Ramos (cell line): ENCODE data around the gene DIP2A.

ENCODE experiments used
- in situ Hi-C: fragments of 300-500 bp; cut with MboI; formaldehyde crosslinking; loops from one replicate; pipeline ENCODE4 v1.14.3; 2022; ENCODE audit warnings: low sequenced_read_pairs; ENCODE audit not compliant: unreplicated experiment

The DIP2A gene

DNA sequence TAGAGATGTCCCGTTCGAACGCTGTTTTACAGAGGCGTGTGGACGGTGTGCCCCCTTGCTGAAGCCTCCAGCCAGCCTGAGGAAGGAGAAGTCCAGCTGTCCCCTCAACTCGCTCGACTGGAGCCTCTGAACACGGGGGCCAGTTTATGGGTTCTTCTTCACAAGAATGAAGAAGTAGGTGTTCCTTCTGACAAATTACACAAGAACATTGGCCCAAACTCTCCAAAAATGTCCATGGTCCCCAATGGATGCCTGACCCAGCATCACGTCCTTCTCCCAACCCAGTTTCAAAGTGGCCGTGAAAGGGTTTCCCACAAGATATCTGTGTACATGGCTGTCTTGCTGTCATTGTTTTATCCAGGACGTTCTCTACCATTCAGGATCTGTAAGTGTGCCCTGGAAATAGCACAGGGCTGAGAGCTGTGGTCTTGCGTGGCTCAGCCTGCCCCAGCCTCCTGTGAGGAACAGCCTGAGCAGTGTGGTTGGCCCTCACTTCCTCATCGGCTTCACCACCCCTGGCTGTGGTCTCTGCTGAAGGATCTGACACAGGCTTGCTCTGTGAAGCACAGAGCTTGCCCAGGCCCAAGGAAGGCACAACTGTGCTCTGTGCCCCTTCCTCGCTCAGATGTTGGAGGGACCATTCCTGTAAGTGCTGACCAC lies 147.2 kb downstream of the DIP2A start:
- in situ Hi-C loops, result no loop called here

DNA sequence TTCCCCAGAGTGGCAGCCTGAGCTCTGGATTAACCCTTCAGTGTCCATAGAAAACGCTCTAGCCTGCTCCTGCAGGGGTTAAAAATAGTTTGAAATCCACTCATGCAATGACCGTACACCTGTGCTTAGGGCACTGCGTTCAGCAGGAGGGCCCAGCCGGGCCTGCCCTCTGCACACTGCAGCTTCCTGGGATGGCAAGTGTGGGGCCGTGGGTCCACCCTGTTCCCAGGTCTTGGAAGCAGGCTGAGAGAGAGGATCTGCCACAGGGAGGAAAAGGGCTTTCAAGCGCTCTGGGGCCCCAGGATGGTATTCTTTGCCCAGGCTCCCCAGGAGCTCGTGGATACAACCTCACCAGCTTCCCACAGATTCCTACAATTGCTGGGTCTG lies 147.7 kb downstream of the DIP2A start:
- in situ Hi-C loops, result no loop called here

- in situ Hi-C loops, result no loop called here
Measured at GRCh38 chr21:46607636-46608035, 148.9 kb downstream of the DIP2A start.

- in situ Hi-C loops, result no loop called here
Measured at GRCh38 chr21:46608672-46609111, 150.0 kb downstream of the DIP2A start.

- in situ Hi-C loops, result no loop called here
Measured at GRCh38 chr21:46610018-46610701, 151.5 kb downstream of the DIP2A start.

DNA sequence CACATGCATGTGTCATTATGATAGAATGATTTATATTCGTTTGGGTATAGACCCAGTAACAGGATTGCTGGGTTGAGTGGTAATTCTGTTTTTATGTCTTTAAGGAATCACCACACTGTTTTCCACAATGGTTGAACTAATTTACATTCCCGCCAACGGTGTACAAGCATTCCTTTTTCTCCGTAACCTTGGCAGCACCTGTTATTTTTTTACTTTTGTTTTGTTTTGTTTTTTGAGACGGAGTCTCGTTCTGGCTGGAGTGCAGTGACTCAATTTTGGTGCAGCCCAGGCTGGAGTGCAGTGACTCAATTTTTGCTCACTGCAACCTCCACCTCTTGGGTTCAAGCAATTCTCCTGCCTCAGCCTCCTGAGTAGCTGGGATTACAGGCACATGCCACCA lies 154.7 kb downstream of the DIP2A start:
- in situ Hi-C loops, result no loop called here

DNA sequence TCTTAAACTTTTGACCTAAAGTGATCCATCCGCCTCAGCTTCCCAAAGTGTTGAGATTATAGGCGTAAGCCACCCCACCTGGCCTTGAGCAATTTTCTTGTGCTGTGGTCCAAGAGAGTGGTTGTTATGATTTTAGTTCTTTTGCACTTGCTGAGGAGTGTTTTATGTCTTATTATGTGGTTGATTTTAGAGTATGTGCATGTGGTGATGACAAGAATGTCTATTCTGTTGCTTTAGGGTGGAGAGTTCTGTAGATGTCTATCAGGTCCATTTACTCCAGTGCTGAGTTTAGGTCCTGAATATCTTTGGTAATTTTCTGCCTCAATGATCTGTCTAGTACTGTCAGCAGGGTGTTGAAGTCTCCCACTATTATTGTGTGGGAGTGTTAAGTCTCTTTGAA lies 157.4 kb downstream of the DIP2A start:
- in situ Hi-C loops, result no loop called here

- in situ Hi-C loops, result no loop called here
Measured at GRCh38 chr21:46616656-46617055, 158.0 kb downstream of the DIP2A start.

DNA sequence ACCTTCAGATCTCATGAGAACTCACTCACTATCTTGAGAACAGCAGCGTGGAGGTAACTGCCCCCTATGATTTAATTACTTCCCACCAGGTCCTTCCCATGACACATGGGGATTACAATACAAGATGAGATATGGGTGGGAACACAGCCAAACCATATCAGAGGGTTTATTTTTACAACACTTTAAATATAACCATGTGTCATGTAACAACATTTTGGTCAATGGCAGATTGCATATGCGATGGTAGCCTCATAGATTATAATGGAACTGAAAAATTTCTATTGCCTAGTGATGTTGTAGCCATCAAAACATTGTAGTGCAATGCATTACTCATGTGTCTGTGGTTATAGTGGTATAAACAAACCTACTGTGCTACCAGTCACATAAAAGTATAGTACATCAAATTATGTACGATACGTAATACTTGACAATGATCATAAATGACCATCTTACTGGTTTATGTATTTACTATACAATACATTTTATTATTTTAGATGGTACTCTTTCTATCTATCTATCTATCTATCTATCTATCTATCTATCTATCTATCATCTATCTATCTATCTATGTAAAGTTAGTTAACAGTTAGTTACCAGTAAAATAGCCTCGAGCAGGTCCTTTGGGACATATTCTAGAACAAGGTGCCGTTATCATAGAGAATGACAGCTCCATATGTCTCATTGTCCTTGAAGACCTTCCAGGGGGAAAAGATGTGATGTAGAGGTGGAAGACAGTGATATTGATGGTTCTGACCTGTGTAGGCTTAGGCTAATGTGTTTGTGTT lies 158.8 kb downstream of the DIP2A start:
- in situ Hi-C loops, result no loop called here

DNA sequence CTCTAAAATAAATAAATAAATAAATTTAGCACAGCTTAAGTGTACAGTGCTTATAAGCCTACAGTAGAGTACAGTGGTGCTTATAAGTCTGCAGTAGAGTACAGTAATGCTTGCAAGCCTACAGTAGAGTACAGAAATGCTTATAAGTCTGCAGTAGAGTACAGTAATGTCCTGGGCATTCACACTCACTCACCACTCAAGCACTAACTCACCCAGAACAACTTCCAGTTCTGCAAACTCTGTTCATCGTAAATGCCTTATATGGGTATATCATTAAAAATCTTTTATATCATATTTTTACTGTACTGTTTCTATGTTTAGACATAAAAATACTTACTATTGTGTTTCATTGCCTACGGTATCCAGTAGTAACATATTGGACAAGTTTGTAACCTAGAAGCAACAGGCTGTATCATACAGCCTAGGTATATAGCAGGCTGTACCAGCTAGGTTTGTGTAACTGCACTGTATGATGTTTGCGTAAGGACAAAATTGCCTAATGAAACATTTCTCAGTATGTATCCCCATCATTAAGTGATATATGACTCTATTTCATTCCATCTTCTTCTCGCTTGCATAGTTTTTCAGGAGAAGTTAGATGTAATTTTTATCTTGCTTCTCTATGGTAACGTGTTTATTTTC lies 160.2 kb downstream of the DIP2A start:
- in situ Hi-C loops, result no loop called here
